Dendritic cell treated with granulocyte-macrophage colony-stimulating factor and Interleukin-4, amounts not matched to agents 40 ng/mL and 50 ng/mL, for 4 days (primary cell): ENCODE results near the gene CCNY.

ENCODE experiments used
- H3K27ac Mint-ChIP-seq: one replicate; pipeline ENCODE4 v1.8.0; 2022; ENCODE audit warnings: mild to moderate bottlenecking, mixed read lengths
- H3K27me3 Mint-ChIP-seq: one replicate; pipeline ENCODE4 v1.8.0; 2022; ENCODE audit warnings: mild to moderate bottlenecking, mixed read lengths
- H3K36me3 Mint-ChIP-seq: one replicate; pipeline ENCODE4 v1.8.0; 2022; ENCODE audit warnings: low read depth, mixed read lengths
- H3K4me1 Mint-ChIP-seq: one replicate; pipeline ENCODE4 v1.8.0; 2022; ENCODE audit warnings: low read depth, mixed read lengths
- H3K4me3 Mint-ChIP-seq: one replicate; pipeline ENCODE4 v1.8.0; 2022; ENCODE audit warnings: mild to moderate bottlenecking, moderate library complexity, mixed read lengths
- H3K9me3 Mint-ChIP-seq: one replicate; pipeline ENCODE4 v1.8.0; 2022; ENCODE audit warnings: mixed read lengths
- intact Hi-C: fragments of 100-400 bp; cut with micrococcal nuclease; formaldehyde crosslinking; loops from one replicate; pipeline ENCODE4 v1.15.0; 2022

The CCNY gene

GRCh38 chr10:35540296-35541164 lies 204.2 kb downstream of the CCNY start:
- peaks cover 80% of the 10 kb centered on the region for H3K36me3 Mint-ChIP-seq
- H3K27ac Mint-ChIP-seq: no peak overlapping the region
- H3K4me1 Mint-ChIP-seq: peaks cover 40% of the 10 kb centered on the region
- H3K4me3 Mint-ChIP-seq: no peak overlapping the region
- intact Hi-C loops: loop anchor here (10.0 kb wide), 1 partner anchor 56 kb away; no protein-coding TSS in a partner anchor
- H3K27me3 Mint-ChIP-seq: no peaks in the 10 kb centered on the region
- peaks cover 11% of the 10 kb centered on the region for H3K9me3 Mint-ChIP-seq

GRCh38 chr10:35541720-35542119 lies 205.4 kb downstream of the CCNY start:
- intact Hi-C loops: loop anchor here (10.0 kb wide), 1 partner anchor 57 kb away; no protein-coding TSS in a partner anchor
- Mint-ChIP-seq H3K4me3 (no peak overlapping the region), H3K4me1 (peaks cover 32% of the 10 kb centered on the region), H3K27me3 (no peaks in the 10 kb centered on the region), H3K27ac (no peak overlapping the region), H3K9me3 (peaks cover 2% of the 10 kb centered on the region), H3K36me3 (peaks cover 81% of the 10 kb centered on the region)

GRCh38 chr10:35542303-35542702 lies 206.0 kb downstream of the CCNY start:
- Mint-ChIP-seq H3K36me3 (peaks cover 81% of the 10 kb centered on the region), H3K27ac (no peak overlapping the region), H3K9me3 (no peaks in the 10 kb centered on the region), H3K4me1 (peaks cover 27% of the 10 kb centered on the region), H3K4me3 (no peak overlapping the region), H3K27me3 (no peaks in the 10 kb centered on the region)
- intact Hi-C loops: loop anchor here (10.0 kb wide), 1 partner anchor 58 kb away; no protein-coding TSS in a partner anchor

GRCh38 chr10:35545079-35545657 lies 208.9 kb downstream of the CCNY start:
- no peak overlapping the region for H3K27ac Mint-ChIP-seq
- no peaks in the 10 kb centered on the region for H3K27me3 Mint-ChIP-seq
- H3K4me1 Mint-ChIP-seq: peaks cover 10% of the 10 kb centered on the region
- intact Hi-C loops: loop anchor here (10.0 kb wide), 1 partner anchor 60 kb away; no protein-coding TSS in a partner anchor
- H3K4me3 Mint-ChIP-seq: no peak overlapping the region
- peaks cover 84% of the 10 kb centered on the region for H3K36me3 Mint-ChIP-seq
- H3K9me3 Mint-ChIP-seq: no peaks in the 10 kb centered on the region

- no peak overlapping the region for H3K27ac Mint-ChIP-seq
- no peaks in the 10 kb centered on the region for H3K9me3 Mint-ChIP-seq
- H3K4me3 Mint-ChIP-seq: no peak overlapping the region
- no peaks in the 10 kb centered on the region for H3K27me3 Mint-ChIP-seq
- H3K36me3 Mint-ChIP-seq: peaks cover 84% of the 10 kb centered on the region
- peaks cover 10% of the 10 kb centered on the region for H3K4me1 Mint-ChIP-seq
- intact Hi-C loops: loop anchor here (10.0 kb wide), 1 partner anchor 61 kb away; no protein-coding TSS in a partner anchor
These were observed 209.7 kb downstream of the CCNY start for GRCh38 chr10:35545878-35546590.

- Mint-ChIP-seq H3K27me3 (no peaks in the 10 kb centered on the region), H3K27ac (no peak overlapping the region), H3K4me3 (no peak overlapping the region), H3K36me3 (peaks cover 83% of the 10 kb centered on the region), H3K4me1 (peaks cover 10% of the 10 kb centered on the region), H3K9me3 (no peaks in the 10 kb centered on the region)
- intact Hi-C loops: loop anchor here (10.0 kb wide), 1 partner anchor 62 kb away; no protein-coding TSS in a partner anchor
These were observed 210.5 kb downstream of the CCNY start for GRCh38 chr10:35546824-35547225.

GRCh38 chr10:35552650-35553342 lies 216.5 kb downstream of the CCNY start:
- no peak overlapping the region for H3K27ac Mint-ChIP-seq
- H3K9me3 Mint-ChIP-seq: no peaks in the 10 kb centered on the region
- H3K4me1 Mint-ChIP-seq: peaks cover 29% of the 10 kb centered on the region
- intact Hi-C loops: no loop called here
- H3K36me3 Mint-ChIP-seq: peaks cover 77% of the 10 kb centered on the region
- H3K27me3 Mint-ChIP-seq: no peaks in the 10 kb centered on the region
- no peak overlapping the region for H3K4me3 Mint-ChIP-seq

- Mint-ChIP-seq H3K4me1 (peaks cover 29% of the 10 kb centered on the region), H3K27me3 (no peaks in the 10 kb centered on the region), H3K27ac (peak overlapping the region; percentile 53), H3K9me3 (no peaks in the 10 kb centered on the region), H3K4me3 (no peak overlapping the region), H3K36me3 (peaks cover 79% of the 10 kb centered on the region)
- intact Hi-C loops: no loop called here
These were observed 217.7 kb downstream of the CCNY start for GRCh38 chr10:35554036-35554435.

- Mint-ChIP-seq H3K4me1 (peaks cover 29% of the 10 kb centered on the region), H3K9me3 (no peaks in the 10 kb centered on the region), H3K36me3 (peaks cover 79% of the 10 kb centered on the region), H3K4me3 (no peak overlapping the region), H3K27ac (peak overlapping the region; percentile 53), H3K27me3 (no peaks in the 10 kb centered on the region)
- intact Hi-C loops: no loop called here
These were observed 218.2 kb downstream of the CCNY start for GRCh38 chr10:35554461-35555056.

GRCh38 chr10:35555962-35556930 lies 219.9 kb downstream of the CCNY start:
- H3K4me3 Mint-ChIP-seq: no peak overlapping the region
- intact Hi-C loops: no loop called here
- no peak overlapping the region for H3K27ac Mint-ChIP-seq

GRCh38 chr10:35558276-35558675 lies 222.0 kb downstream of the CCNY start:
- Mint-ChIP-seq H3K9me3 (no peaks in the 10 kb centered on the region), H3K4me3 (no peak overlapping the region), H3K4me1 (peaks cover 22% of the 10 kb centered on the region), H3K27me3 (no peaks in the 10 kb centered on the region), H3K27ac (no peak overlapping the region), H3K36me3 (peaks cover 75% of the 10 kb centered on the region)
- intact Hi-C loops: no loop called here

More at GRCh38 chr10:35555962-35556930, 219.9 kb downstream of the CCNY start:
- Mint-ChIP-seq H3K4me1 (peaks cover 19% of the 10 kb centered on the region), H3K27me3 (no peaks in the 10 kb centered on the region), H3K36me3 (peaks cover 81% of the 10 kb centered on the region), H3K9me3 (no peaks in the 10 kb centered on the region)

GRCh38 chr10:35559416-35559815 lies 223.1 kb downstream of the CCNY start:
- Mint-ChIP-seq H3K9me3 (no peaks in the 10 kb centered on the region), H3K27me3 (no peaks in the 10 kb centered on the region), H3K27ac (no peak overlapping the region), H3K36me3 (peaks cover 66% of the 10 kb centered on the region), H3K4me1 (peaks cover 21% of the 10 kb centered on the region), H3K4me3 (no peak overlapping the region)
- intact Hi-C loops: no loop called here
